Cerebellar cortex (tissue), 1 donor: ENCODE measurements around the gene UBP1.
A peak's percentile ranks its signal among the peaks of the same experiment; 100 is the strongest.
"Not testable (repeated sequence)": the region's sequence is repeated elsewhere in the genome, so short reads cannot be mapped to it uniquely, and the experiment has no call there.

Experiments
- DNase-seq: peaks from one replicate; pipeline ENCODE4 v3.0.0-alpha.2; 2015; ENCODE audit warnings: low spot score

UBP1 gene

GRCh38 chr3:33389908-33390307 lies 50.3 kb downstream of the UBP1 start:
- peak; percentile 56 for DNase-seq

DNA sequence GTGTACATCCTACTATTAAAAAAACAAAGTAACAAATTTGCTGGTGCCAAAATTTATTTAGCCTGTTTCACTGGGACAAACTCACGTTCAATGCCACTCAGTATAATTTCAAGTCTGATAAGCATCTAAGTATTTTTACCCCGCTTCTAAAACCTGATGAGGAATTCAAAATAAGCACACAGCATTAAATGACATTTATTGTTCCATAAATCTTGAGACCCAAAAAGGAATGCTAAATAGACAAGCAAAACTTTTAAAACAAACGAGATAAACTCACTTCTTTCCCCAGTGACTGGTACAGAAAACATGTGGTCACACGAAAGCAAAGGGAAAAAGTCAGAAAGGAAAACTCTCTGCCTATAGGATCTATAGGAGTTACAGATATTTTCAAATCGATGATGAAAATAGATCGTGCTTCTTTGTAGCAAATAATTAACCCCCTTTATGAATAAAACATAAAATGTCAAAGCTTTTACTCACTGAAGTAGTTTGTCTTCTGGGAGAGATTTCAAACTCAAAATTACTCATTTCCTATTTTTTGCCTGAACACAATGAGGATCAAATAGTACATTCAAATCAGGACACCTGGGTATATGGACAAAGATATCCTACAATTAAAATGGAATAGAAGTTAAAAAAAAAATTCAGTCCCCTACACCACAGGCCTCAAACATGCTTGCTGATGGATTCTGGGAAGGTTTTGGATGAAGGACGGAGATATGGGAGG lies 51.7 kb downstream of the UBP1 start:
- no peak for DNase-seq

- DNase-seq, result no peak
These were observed 53.6 kb downstream of the UBP1 start for GRCh38 chr3:33386631-33387030.

- no peak for DNase-seq
These were observed 54.8 kb downstream of the UBP1 start for GRCh38 chr3:33385423-33385822.

DNA sequence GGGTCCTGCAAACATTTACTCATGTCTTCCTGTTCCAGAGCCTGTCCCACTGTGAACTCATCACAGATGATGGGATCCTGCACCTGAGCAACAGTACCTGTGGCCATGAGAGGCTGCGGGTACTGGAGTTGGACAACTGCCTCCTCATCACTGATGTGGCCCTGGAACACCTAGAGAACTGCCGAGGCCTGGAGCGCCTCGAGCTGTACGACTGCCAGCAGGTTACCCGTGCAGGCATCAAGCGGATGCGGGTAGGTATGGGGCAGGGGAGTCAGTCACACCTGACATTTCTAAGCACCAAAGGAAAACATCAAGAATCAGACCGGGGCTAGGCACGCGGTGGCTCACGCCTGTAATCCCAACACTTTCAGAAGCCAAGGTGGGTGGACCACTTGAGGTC lies 56.3 kb downstream of the UBP1 start:
- no peak for DNase-seq

GRCh38 chr3:33380653-33381052 lies 59.6 kb downstream of the UBP1 start:
- DNase-seq, result no peak

GRCh38 chr3:33377931-33378330 lies 62.3 kb downstream of the UBP1 start:
- DNase-seq, result no peak

- no peak for DNase-seq
These were observed 62.7 kb downstream of the UBP1 start for GRCh38 chr3:33377489-33377888.

GRCh38 chr3:33373082-33373437 lies 67.1 kb downstream of the UBP1 start:
- no peak for DNase-seq

DNA sequence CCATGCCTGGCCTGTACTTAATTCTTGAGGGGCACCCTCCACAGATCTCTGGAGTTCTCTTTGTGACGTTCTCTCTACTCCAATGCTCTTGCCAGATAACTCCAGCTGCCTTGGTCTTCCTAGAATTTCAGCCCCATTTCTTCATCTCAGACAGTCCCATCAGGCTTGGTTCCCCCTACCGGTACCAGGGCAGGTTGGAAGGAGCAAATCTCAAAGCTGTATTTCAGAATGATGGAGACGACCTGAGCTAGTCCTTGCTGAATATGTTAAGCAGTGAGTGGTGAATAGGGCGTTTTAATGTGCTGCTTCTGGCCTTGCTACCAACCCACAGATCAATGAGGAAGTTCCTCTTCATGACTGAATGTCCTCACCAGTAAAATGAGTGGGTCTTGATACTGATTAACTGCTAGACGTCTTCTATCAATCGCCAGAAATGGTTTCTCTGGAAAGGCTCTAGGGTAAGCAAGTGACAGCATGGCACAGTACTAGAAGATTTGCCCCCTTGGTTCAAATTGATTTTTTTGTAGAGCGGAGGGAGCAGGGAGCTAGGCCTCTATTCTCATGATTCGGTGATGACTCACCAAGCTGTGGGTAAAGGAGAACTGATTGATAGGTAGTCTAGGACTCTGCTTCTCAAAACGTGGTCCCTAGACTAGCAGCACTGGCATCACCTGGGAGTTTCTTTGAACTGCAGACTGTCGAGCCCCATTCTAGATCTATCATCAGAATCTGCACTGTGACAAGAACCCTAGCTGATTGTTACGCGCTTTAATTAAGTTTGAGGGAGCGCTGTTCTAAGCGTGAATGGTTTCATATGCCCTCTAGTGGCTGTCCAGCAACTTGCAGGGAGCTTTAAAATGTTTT lies 67.8 kb downstream of the UBP1 start:
- DNase-seq, result peak; percentile 74

DNA sequence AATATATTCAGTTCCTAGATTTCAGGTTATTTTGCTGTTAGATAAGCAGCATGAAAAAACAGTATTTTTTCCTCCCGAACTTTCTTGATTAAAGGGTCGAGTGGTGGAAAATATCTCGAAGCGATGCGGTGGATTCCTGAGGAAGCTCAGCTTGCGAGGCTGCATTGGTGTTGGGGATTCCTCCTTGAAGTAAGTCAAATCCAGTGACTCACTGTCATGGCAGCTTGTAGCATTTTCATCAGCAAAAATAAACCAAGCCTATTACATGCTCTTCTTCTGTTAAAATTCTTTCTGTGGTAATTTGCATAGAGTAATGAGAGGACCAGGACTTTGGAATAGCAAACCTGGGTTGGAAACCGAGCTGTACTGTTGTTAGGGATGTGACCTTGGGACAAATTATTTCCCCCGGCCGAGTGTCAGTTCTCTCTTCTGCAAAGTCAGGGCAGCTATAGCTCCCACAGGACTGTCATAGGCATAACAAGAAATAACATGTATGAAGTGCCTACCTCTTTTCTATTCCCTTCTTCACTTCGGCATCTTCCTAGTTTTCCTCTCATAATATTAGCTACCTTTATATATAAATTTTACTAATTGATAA lies 75.6 kb downstream of the UBP1 start:
- DNase-seq, result no peak

GRCh38 chr3:33364060-33364459 lies 76.1 kb downstream of the UBP1 start:
- no peak for DNase-seq

- DNase-seq, result no peak
These were observed 76.9 kb downstream of the UBP1 start for GRCh38 chr3:33363113-33363800.

GRCh38 chr3:33360136-33360825 lies 79.9 kb downstream of the UBP1 start:
- DNase-seq, result no peak

- DNase-seq, result peak; percentile 63
These were observed 81.9 kb downstream of the UBP1 start for GRCh38 chr3:33358172-33358781.

DNA sequence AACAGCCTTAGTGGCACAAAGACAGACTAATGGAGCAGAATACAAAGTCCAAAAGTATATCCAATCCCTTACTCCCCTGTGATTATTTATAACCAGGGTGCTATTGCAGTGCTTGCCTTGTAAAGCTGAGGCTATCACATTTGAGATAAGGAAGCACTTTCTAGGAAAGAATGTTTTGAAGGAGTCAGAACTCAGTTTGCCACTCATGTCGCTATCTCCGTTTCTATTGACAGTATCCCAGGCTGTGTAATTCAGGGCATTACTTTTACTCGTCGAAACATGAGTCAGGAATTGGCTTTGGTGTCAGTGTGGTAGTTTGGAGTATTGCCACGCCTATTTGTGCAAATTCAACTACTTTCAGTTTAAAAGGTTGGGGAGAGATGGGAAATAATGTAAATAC lies 84.6 kb downstream of the UBP1 start:
- DNase-seq, result no peak

DNA sequence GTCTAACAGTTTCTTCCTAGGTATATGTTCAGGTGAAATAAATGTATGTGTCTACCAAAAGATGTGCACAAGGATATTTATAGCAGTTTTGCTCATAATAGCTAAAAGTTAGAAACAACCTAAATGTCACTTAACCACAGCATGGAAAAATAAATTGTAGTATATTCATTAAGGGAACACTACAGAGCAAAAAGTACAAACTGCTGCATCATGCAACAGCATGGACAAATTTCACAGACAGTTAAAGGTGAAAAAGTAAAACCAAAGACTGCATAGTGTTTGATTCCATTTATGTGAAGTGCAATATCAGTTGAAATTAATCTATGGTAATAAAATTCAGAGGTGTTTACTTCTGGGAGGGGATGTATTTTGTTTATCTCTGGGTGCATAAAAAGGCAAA lies 100.4 kb downstream of the UBP1 start:
- DNase-seq, result no peak

- not testable (repeated sequence) for DNase-seq
These were observed 101.2 kb downstream of the UBP1 start for GRCh38 chr3:33338936-33339465.
